Astrocyte (in vitro differentiated cells and primary cell): ENCODE measurements around the gene ZFP69B.

Experiments
- EZH2 ChIP-seq: IDR thresholded peaks from 2 replicates; pipeline ENCODE4 v1.6.1; 2012; ENCODE audit warnings: mild to moderate bottlenecking, low read length, inconsistent platforms; ENCODE audit not compliant: insufficient read depth
- TF ChIP-seq, protein P1 (sequence below): IDR thresholded peaks from 2 replicates; pipeline ENCODE4 v1.5.1; 2011; ENCODE audit warnings: low read depth, mild to moderate bottlenecking, inconsistent platforms, low read length, moderate library complexity; ENCODE audit not compliant: insufficient read depth

DNA sequence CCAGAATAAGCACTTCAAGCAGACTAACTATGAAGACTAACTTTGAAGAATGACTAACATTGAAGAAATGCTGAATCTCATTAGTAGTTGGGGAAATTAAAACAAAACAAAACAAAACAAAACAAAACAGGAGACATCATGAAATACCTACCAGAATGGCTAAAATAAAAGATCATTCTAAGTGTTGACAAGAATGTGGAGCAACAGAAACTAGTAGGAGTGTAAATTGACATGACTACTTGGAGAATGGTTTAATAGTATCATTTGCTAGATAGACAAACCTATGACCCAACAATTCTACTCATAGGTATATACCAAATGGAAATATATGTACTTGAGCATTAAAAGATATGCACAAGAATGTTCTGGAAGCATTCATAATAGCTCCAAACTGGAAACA is 18.9 kb upstream of the ZFP69B start:
- TF ChIP-seq, protein P1, sequence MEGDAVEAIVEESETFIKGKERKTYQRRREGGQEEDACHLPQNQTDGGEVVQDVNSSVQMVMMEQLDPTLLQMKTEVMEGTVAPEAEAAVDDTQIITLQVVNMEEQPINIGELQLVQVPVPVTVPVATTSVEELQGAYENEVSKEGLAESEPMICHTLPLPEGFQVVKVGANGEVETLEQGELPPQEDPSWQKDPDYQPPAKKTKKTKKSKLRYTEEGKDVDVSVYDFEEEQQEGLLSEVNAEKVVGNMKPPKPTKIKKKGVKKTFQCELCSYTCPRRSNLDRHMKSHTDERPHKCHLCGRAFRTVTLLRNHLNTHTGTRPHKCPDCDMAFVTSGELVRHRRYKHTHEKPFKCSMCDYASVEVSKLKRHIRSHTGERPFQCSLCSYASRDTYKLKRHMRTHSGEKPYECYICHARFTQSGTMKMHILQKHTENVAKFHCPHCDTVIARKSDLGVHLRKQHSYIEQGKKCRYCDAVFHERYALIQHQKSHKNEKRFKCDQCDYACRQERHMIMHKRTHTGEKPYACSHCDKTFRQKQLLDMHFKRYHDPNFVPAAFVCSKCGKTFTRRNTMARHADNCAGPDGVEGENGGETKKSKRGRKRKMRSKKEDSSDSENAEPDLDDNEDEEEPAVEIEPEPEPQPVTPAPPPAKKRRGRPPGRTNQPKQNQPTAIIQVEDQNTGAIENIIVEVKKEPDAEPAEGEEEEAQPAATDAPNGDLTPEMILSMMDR = no peak
- TF ChIP-seq EZH2 = no peak
